H1 (cell line): ENCODE results near the gene SEMA6A. TPM values are rescaled to one million over a fixed set of nuclear protein-coding genes. Genes with fewer than 3 reads are reported as not detected.

Experiments
- RFX5 ChIP-seq: IDR thresholded peaks from 2 replicates; pipeline ENCODE4 v1.6.1; 2011; ENCODE audit warnings: low read depth, low read length, improper control_type of control experiment, borderline replicate concordance
- SP2 ChIP-seq: IDR thresholded peaks from 2 replicates; pipeline ENCODE4 v1.6.1; 2012; ENCODE audit warnings: mild to moderate bottlenecking, low read length, inconsistent platforms
- polyA plus RNA-seq, 7 experiments: library from polyadenylated mRNA; depleted of rRNA in 3 of 7; stranded (reverse) in 5 of 7; unstranded in 2 of 7; fragments of >200 nt in 5 of 7; fragments of 200-250 nt in 2 of 7; gene quantifications; 1 replicate in 5 of 7; 2 replicates in 1 of 7; 4 replicates in 1 of 7; pipeline versions ENCODE4 v1.2.1 to v1.2.3, GENCODE V29; 2011 to 2013; ENCODE audit warnings: missing spikeins in 2 of 7, mixed read lengths in 2 of 7
- total RNA-seq: library from RNA; stranded (reverse); fragmentation: NEBNext Ultra II Directional; extraction: Animal tissue kit (Norgen Biotek cat#: 25700); gene quantifications from 2 replicates; pipeline ENCODE4 v1.2.1, GENCODE V29; 2021

SEMA6A gene
- total and polyA plus RNA-seq, 2 of the 8 experiments (the other 6 are each of a cell fraction or from before 2014, with no cell fraction given) = 78.3 to 277 TPM

DNA sequence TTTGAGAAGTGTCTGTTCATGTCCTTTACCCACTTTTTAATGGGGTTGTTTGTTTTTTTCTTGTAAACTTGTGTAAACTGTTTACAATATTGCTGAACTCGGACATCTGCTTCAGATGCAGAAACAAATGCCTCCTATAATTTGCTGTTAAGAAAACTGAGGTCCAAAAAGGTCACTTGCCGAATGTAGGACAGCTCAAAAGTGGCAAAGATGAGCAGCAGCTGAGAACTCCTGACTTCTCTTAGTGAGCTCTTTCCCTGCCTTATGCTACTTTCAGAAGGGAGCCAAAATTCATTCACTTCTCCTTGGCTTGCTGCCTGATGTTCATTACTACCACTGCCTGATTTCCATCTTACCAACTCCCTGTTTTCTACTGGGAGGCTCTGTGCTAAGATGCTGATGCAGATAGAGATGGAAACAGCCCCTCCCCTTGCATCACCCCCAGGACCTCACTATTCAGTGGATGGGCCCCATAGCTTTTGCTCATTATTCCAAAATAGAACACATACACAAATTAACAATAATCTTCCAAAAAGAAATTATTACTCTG is 60.1 kb downstream of the SEMA6A start (continued):
- no peak for TF ChIP-seq RFX5
- no peak for TF ChIP-seq SP2
